Fibroblast of lung (primary cell): ENCODE data around the gene LYVE1.

ENCODE experiments used
- CTCF ChIP-seq, 2 donors: IDR thresholded peaks in 1 of 2; conservative IDR thresholded peaks in 1 of 2; 1 replicate in 1 of 2; 2 replicates in 1 of 2; pipeline ENCODE4 v1.5.1; 2011 to 2012; ENCODE audit warnings: low read length in 2 of 2, control low read depth in 1 of 2, inconsistent platforms in 1 of 2, low read depth in 1 of 2, mild to moderate bottlenecking in 1 of 2
- EZH2 ChIP-seq: IDR thresholded peaks from 2 replicates; pipeline ENCODE4 v1.5.1; 2012; ENCODE audit warnings: low read length, control low read depth, mild to moderate bottlenecking; ENCODE audit errors: missing control alignments

DNA sequence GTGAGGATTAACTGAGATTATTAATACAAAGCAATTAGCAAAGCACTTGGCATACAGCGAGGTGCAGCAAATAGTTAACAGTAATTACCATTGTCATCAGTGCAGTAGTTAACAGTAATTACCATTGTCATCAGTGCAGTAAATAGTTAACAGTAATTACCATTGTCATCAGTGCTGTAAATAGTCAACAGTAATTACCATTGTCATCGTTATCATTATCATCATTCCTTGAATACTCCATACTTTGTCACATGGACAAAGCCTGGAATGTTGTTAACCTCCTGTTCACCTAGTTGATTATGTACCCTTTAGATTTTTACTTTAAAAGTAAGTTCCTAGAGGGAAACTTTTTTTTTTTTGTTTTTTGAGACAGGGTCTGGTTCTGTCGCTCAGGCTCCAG, 19.5 kb upstream of the LYVE1 start:
- TF ChIP-seq CTCF (conservative IDR thresholded peaks at IDR 0.05 in 1 of 2, IDR thresholded peaks at IDR 0.05 in 1 of 2; ENCODE audit: low read depth in 1 of 2, low read length in 2 of 2) (no peak), EZH2 (no peak)
